Transverse colon (tissue), 4 donors: ENCODE data around the gene TTC32. TPM values are rescaled to one million over a fixed set of nuclear protein-coding genes. Genes with fewer than 3 reads are reported as not detected.

Experiments used
- DNase-seq: peaks from one replicate; pipeline ENCODE4 v3.0.0-alpha.2; 2019
- H3K27ac ChIP-seq, 4 donors: fragments of 200-600 bp; sonication (generic); 2 replicates each; pipeline ENCODE4 v1.5.1; 2016 to 2018; ENCODE audit warnings: inconsistent platforms in 4 of 4
- H3K27me3 ChIP-seq: fragments of 200-600 bp; sonication (generic); 2 replicates; pipeline ENCODE4 v1.5.1; 2017; ENCODE audit warnings: inconsistent platforms
- H3K36me3 ChIP-seq, 4 donors: fragments of 200-600 bp; sonication (generic); 2 replicates each; pipeline ENCODE4 v1.5.1; 2017 to 2019; ENCODE audit warnings: inconsistent platforms in 4 of 4
- H3K4me1 ChIP-seq, 4 donors: fragments of 200-600 bp; sonication (generic); 2 replicates each; pipeline ENCODE4 v1.5.1; 2017 to 2020; ENCODE audit warnings: inconsistent platforms in 4 of 4
- H3K4me3 ChIP-seq, 4 donors: fragments of 200-600 bp; sonication (generic); 1 replicate in 1 of 4; 2 replicates in 3 of 4; pipeline versions ENCODE4 v1.5.1 to v1.6.1; 2017 to 2019; ENCODE audit warnings: inconsistent platforms in 4 of 4
- H3K9me3 ChIP-seq, 2 donors: fragments of 200-600 bp; sonication (generic); 2 replicates each; pipeline ENCODE4 v1.5.1; 2017 to 2019; ENCODE audit warnings: inconsistent platforms in 2 of 2
- EP300 ChIP-seq: sonication (generic); formaldehyde crosslinking; IDR thresholded peaks from one replicate; pipeline ENCODE4 v1.6.1; 2017; ENCODE audit warnings: antibody characterized with exemption, low read depth
- POLR2A ChIP-seq: fragments of 450-650 bp; IDR thresholded peaks from one replicate; pipeline ENCODE4 v1.6.1; 2016; ENCODE audit warnings: antibody characterized with exemption, mild to moderate bottlenecking, moderate library complexity
- POLR2AphosphoS5 ChIP-seq, 3 donors: sonication (generic); formaldehyde crosslinking; IDR thresholded peaks; one replicate each; pipeline ENCODE4 v1.6.1; 2016; ENCODE audit warnings: antibody characterized with exemption in 3 of 3
- WGBS, 2 donors: methylation state at CpG; one replicate each; pipeline ENCODE4 v1.1.5; 2018; ENCODE audit warnings: low coverage in 1 of 2; 5-methylcytosine and 5-hydroxymethylcytosine counted together
- in situ Hi-C, 4 donors: fragments of 200-750 bp; cut with MboI; loops; one replicate each; pipeline versions ENCODE4 v1.15.0 to v1.15.1; 2017; ENCODE audit warnings: low sequenced_read_pairs in 3 of 4, low pct_ligation_motif_present in 1 of 4, low pct_unique_long_range_greater_than_20kb in 1 of 4
- intact Hi-C: fragments of 100-400 bp; cut with DNase I; formaldehyde crosslinking; loops from one replicate; pipeline ENCODE4 v1.15.1; 2023; ENCODE audit warnings: low total_unique reads
- total RNA-seq, 4 donors: library from RNA; depleted of rRNA; stranded (reverse); fragments of >200 nt; gene quantifications; one replicate each; pipeline ENCODE4 v1.1.0, GENCODE V29; 2016
- TF ChIP-seq, protein P1 (sequence below), 5 experiments: fragments of 200-600 bp in 3 of 5; fragments of 450-650 bp in 2 of 5; sonication (generic) in 3 of 5; IDR thresholded peaks; 1 replicate in 2 of 5; 2 replicates in 3 of 5; pipeline ENCODE4 v1.5.1; 2016 to 2017; ENCODE audit warnings: antibody characterized with exemption in 5 of 5, inconsistent platforms in 3 of 5, mild to moderate bottlenecking in 2 of 5, moderate library complexity in 1 of 5

The TTC32 gene
- total RNA-seq, 4 donors from 2014 or later: 3.0 to 23.3 (median 9.9) TPM

DNA sequence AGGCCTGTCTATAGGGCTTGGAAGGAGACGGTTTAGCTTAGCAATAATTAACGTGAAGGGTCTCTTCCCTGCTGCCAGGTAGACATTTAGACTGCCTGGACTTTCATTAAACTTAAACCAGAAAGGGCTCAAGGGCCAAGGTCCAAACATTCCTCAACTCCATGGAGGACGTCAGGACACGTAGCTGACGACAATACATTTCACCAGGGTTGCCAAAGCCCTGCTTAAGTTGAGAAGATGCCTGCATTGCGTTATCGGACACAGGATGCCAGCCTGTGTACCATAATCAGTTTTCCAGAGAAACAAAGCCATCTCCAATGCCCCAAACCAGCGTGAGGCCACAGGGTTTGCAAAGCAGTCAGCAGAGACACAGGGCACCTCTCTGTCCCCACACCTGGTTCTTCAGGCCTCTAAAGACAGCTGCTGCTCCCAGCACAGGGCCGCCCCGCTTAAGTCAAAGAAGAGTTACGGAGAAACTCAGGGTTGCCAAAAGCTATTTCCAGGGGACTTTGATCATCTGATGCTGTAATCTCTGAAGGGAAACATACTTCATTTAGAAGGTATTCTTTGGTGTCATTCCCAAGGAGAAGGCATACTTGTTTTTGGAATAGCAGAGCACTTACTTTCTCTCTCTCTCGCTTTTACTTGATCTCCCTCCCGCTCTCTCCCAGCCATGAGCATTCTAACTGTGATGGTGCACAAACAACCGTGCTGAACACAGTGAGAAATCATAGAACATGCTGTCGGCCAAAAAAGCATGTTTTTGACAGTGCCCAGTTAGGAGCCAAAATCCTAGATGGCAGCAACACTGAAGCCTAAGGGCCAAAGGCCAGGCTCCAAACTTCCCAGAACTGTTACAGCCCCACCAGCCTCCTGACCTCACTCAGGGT lies 46.0 kb downstream of the TTC32 start:
- intact Hi-C loops: no loop called here
- 62 to 73% methylated on average over 6 to 15 of the region's 15 CpGs for WGBS, 2 donors
- DNase-seq: no peak

DNA sequence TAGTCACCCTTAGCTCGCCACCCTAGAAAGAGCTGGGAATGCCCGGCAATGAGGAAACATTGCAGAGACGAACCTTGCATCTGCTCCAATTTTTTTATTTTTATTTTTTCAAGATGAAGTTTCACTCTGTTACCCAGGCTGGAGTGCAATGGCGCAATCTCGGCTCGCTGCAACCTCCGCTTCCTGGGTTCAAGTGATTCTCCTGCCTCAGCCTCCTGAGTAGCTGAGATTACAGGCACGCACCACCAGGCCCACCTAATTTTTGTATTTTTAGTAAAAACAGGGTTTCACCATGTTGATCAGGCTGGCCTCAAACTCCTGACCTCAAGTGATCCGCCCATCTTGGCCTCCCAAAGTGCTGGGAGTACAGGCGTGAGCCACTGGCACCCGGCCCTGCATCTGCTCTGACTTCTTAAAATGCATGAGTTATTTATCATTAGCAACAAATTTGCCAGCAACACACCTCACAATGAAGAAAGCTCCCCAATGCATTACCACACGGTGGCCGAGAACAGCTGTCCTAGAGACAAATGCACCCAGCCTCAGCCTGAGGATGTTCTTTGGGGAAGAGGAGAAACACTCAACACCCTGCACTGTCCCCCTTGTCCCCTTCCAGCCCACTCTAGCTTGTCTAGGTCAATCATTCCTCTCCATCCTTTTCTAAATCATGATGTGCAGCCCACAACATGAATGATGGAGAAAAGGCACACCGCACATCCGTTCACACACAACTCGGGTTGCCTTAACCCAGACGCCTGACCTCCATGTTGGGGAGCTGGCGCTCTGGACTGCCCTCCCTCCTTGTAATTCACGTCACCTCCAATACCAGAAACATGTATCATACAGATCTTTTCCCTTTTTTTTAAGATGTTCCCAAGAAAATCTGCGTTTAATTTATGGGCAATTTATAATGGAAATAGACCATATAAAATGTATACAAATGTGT lies 46.9 kb downstream of the TTC32 start:
- WGBS, 2 donors: 87 to 93% methylated on average over 9 to 20 of the region's 20 CpGs
- Histone ChIP-seq H3K9me3 (no peaks in the 10 kb centered on the region), H3K4me1 (peaks cover 0 to 10% (median 5%) of the 10 kb centered on the region in 4 donors), H3K36me3 (no peaks in the 10 kb centered on the region), H3K27me3 (no peaks in the 10 kb centered on the region), H3K4me3 (no peak overlapping the region), H3K27ac (peak overlapping the region in 2 of 4 donors; percentile 59 to 71)
- in situ Hi-C loops (loop anchor here (25.0 kb wide), 6 partner anchors 868 to 1468 kb away; no protein-coding TSS in a partner anchor), intact Hi-C loops (no loop called here)
- TF ChIP-seq POLR2A: no peak
- TF ChIP-seq POLR2AphosphoS5 (IDR thresholded peaks at IDR 0.05): no peak
- no peak for DNase-seq

More for the DNA sequence above, 46.0 kb downstream of the TTC32 start:
- Histone ChIP-seq H3K4me3 (no peak overlapping the region), H3K27me3 (no peaks in the 10 kb centered on the region), H3K36me3 (no peaks in the 10 kb centered on the region), H3K27ac (peak overlapping the region; percentile 38 to 71 (median 55)), H3K4me1 (peaks cover 0 to 10% (median 5%) of the 10 kb centered on the region in 4 donors), H3K9me3 (no peaks in the 10 kb centered on the region)
- in situ Hi-C loops: loop anchor here (25.0 kb wide), 6 partner anchors 868 to 1468 kb away; no protein-coding TSS in a partner anchor
- TF ChIP-seq POLR2AphosphoS5 (IDR thresholded peaks at IDR 0.05) (peak in 2 of 3 donors; percentile 52), EP300 (peak; percentile 14), POLR2A (no peak)

DNA sequence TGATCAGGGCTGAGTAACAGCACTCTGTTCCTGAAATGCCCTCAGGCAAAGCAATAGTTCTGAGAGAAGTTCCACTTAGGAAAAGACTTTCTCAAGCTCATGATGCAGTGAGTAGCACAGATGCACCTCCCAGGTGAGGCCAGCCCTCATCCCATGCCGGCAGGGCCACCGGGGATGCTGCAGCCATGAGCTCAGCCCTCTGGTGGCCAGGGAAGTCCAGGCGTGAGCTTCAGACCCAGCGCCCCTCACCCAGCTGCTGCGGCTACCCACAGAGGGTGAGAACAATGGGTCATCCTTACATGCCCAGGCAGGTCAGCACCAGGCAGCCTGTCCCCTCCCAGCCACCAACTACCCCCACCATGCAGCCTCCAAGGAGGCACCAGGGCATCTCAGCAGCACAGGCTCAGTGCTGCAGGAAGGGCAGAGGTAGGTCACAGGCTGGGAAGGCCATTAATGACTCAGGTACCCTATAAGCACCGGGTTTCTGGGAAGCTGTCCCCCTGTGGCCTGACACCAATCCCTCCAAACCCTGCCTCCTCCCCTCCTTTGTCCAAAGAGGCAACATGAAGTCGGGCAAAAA lies 50.6 kb downstream of the TTC32 start:
- in situ Hi-C loops: loop anchor here (25.0 kb wide), 6 partner anchors 864 to 1464 kb away; no protein-coding TSS in a partner anchor
- no peak for TF ChIP-seq POLR2AphosphoS5 (IDR thresholded peaks at IDR 0.05)
- TF ChIP-seq EP300: no peak
- Histone ChIP-seq H3K9me3 (no peaks in the 10 kb centered on the region), H3K27ac (no peak overlapping the region), H3K4me1 (peaks cover 0 to 6% (median 5%) of the 10 kb centered on the region in 4 donors), H3K27me3 (no peaks in the 10 kb centered on the region), H3K36me3 (no peaks in the 10 kb centered on the region), H3K4me3 (no peak overlapping the region)
- 85% methylated on average over 7 of the region's 7 CpGs; no CpG with 5 or more reads in 1 of the 2 donors for WGBS, 2 donors
- DNase-seq: no peak
- intact Hi-C loops: no loop called here

DNA sequence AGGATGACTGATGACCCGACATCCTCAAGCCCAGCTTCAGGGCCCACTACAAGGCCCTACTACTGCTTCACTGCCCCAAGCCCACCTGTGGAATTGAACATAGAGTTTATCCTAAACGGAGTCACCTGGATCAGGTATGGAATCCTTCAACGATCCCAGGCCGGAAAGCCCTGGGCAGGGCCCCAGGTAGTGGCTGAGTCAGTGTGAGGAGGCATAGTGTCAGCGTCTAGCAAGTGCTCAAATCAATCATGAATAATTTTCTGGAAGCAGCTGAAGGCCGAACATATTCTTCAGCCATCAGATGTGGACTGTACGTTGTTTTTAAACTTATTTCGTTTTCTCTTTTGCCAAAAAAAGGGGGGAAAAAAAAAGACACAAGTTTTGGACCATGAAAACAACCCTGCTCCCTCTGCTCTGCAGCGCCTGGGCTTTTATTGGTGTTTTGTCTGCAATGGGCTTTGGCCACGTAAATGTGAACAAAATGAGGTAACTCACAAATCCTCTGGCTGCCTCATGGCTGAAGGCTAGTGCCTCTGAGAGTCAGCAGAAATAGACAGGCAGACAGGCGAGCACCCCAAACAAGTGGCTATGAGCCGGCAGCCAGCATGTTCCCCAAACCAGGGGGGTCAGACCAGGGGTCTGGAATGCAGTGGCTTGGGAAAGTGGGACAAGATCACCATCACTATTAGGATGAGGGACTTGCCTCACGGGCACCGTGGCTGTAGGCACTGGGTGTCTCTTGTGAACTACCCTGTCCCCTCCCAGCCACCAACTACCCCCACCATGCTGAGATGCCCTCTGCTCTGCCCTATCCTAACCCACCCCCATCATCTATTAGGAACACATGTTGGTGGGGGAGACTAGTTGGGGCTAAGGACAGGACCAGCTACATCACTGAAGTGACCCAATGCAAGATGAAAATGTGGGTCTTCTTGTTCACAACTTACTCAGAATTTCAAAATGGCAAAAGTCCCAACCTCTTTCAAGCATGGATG lies 51.4 kb downstream of the TTC32 start:
- WGBS, 2 donors: 81 to 82% methylated on average over 2 to 14 of the region's 14 CpGs
- intact Hi-C loops: no loop called here
- TF ChIP-seq, protein P1, sequence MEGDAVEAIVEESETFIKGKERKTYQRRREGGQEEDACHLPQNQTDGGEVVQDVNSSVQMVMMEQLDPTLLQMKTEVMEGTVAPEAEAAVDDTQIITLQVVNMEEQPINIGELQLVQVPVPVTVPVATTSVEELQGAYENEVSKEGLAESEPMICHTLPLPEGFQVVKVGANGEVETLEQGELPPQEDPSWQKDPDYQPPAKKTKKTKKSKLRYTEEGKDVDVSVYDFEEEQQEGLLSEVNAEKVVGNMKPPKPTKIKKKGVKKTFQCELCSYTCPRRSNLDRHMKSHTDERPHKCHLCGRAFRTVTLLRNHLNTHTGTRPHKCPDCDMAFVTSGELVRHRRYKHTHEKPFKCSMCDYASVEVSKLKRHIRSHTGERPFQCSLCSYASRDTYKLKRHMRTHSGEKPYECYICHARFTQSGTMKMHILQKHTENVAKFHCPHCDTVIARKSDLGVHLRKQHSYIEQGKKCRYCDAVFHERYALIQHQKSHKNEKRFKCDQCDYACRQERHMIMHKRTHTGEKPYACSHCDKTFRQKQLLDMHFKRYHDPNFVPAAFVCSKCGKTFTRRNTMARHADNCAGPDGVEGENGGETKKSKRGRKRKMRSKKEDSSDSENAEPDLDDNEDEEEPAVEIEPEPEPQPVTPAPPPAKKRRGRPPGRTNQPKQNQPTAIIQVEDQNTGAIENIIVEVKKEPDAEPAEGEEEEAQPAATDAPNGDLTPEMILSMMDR (IDR thresholded peaks at IDR 0.05): no peak
- TF ChIP-seq POLR2A: no peak
- TF ChIP-seq POLR2AphosphoS5 (IDR thresholded peaks at IDR 0.05): no peak
- no peak for TF ChIP-seq EP300
- H3K27ac ChIP-seq: no peak overlapping the region
- no peaks in the 10 kb centered on the region for H3K36me3 ChIP-seq
- H3K4me3 ChIP-seq: no peak overlapping the region
- H3K4me1 ChIP-seq: peaks cover 0 to 1% (median 0%) of the 10 kb centered on the region in 4 donors
- no peaks in the 10 kb centered on the region for H3K27me3 ChIP-seq
- in situ Hi-C loops: loop anchor here (25.0 kb wide), 6 partner anchors 863 to 1463 kb away; no protein-coding TSS in a partner anchor
- H3K9me3 ChIP-seq: no peaks in the 10 kb centered on the region
- DNase-seq: no peak
